ENCODE results near the gene CALN1. TPM values are rescaled to one million over a fixed set of nuclear protein-coding genes. Genes with fewer than 3 reads are reported as not detected.

The CALN1 gene
- total and polyA plus RNA-seq, 2 of the 8 experiments (the other 6 are each of a cell fraction or from before 2014, with no cell fraction given), result 6.4 to 15.2 TPM

DNA sequence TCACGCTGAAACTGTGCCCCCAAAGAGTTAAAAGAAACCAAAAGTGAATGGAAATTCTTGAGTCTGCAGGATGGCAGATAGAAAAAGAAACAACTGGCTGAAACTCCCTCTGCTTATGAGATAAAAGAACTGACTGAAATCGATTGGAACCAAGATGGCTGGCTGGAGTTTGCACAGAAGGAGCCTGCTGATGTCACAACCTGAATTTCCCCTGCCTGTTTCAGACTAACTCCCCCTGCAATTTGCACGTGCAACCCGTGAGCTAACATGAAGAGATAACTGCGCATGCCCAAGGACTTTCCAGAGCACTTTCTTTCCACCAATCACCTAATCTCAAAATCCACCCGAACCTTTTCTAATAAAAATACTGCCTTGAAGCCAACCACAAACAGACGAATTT is 435.5 kb downstream of the CALN1 start:
- H3K14ac ChIP-seq (ENCODE audit: insufficient read length), result no peak overlapping the region
- ChIA-PET POLR2A (ENCODE audit: partially characterized antibody) (interaction anchor here (0.8 kb wide), 1 partner anchor 95 kb away, joined by 3 read pairs; no protein-coding TSS in a partner anchor), CTCF (ENCODE audit: partially characterized antibody) (no interaction called here)
- no peak overlapping the region for H4K8ac ChIP-seq (ENCODE audit: extremely low read depth, insufficient read depth, low read length)
- no peak overlapping the region for H3K9ac ChIP-seq (replicated peaks in 1 of 4; ENCODE audit: extremely low read depth in 1 of 4, low read depth in 3 of 4, low read length in 3 of 4)
- H4K20me1 ChIP-seq (replicated peaks in 1 of 2; ENCODE audit: control insufficient read depth in 1 of 2, insufficient read depth in 2 of 2, low read length in 2 of 2), result no peaks in the 10 kb centered on the region
- H2BK15ac ChIP-seq (ENCODE audit: low read length), result no peak overlapping the region
- H2BK20ac ChIP-seq (ENCODE audit: low read length), result no peak overlapping the region
- WGBS, 2 experiments (ENCODE audit: extremely low coverage in 1 of 2, insufficient coverage in 1 of 2, insufficient read length in 1 of 2, insufficient replicate concordance in 2 of 2, low coverage in 1 of 2, low lambda C conversion rate in 2 of 2, missing lambda C conversion rate in 1 of 2), result 82 to 100% methylated on average over 1 to 7 of the region's 7 CpGs
- no peak overlapping the region for H2AK5ac ChIP-seq (ENCODE audit: low read depth, low read length)
- H3K79me2 ChIP-seq (ENCODE audit: control insufficient read depth in 1 of 2, insufficient read depth in 2 of 2, low read length in 2 of 2), result no peaks in the 10 kb centered on the region
- H2AFZ ChIP-seq (ENCODE audit: low read length), result no peak overlapping the region
- no peak overlapping the region for H4K91ac ChIP-seq (replicated peaks; ENCODE audit: insufficient read length, low read length)
- no peak overlapping the region for H2BK5ac ChIP-seq (ENCODE audit: low read depth, low read length)
- no peaks in the 10 kb centered on the region; the same call in 1 of the 2 replicates for H3K23me2 ChIP-seq (ENCODE audit: low read depth, low read length)
- no peaks in the 10 kb centered on the region for H3K27me3 ChIP-seq (replicated peaks in 1 of 4; ENCODE audit: control insufficient read depth in 3 of 4, extremely low read depth in 1 of 4, insufficient read depth in 3 of 4, low read length in 3 of 4)
- no peaks in the 10 kb centered on the region for H3K9me3 ChIP-seq (ENCODE audit: insufficient read depth in 2 of 2, low read depth in 1 of 2, low read length in 1 of 2)
- H3K4me1 ChIP-seq (replicated peaks in 1 of 4; ENCODE audit: control insufficient read depth in 3 of 4, insufficient read depth in 4 of 4, low read length in 3 of 4), result no peaks in the 10 kb centered on the region
- no peaks in the 10 kb centered on the region for H3K36me3 ChIP-seq (ENCODE audit: control insufficient read depth in 2 of 4, insufficient read depth in 4 of 4, low read length in 3 of 4)
- no peak for FAIRE-seq
- no peak overlapping the region for H4K5ac ChIP-seq (ENCODE audit: insufficient read length, low read depth, low read length)
- no peak overlapping the region for H2BK12ac ChIP-seq (ENCODE audit: low read depth, low read length)
- no peak for DNase-seq (ENCODE audit: low read depth in 1 of 2, low spot score in 2 of 2)
- no peak overlapping the region for H3K4me2 ChIP-seq (ENCODE audit: insufficient read depth in 1 of 2, low read depth in 2 of 2, low read length in 2 of 2)
- no peak overlapping the region for H3K18ac ChIP-seq (ENCODE audit: extremely low read depth, low read length)
- H3K4ac ChIP-seq (replicated peaks; ENCODE audit: insufficient read length, low read depth, low read length), result no peak overlapping the region
- no peaks in the 10 kb centered on the region for H3K79me1 ChIP-seq (ENCODE audit: low read depth, low read length)
- no peak overlapping the region for H3K27ac ChIP-seq (ENCODE audit: low read depth, low read length)
- H3K23ac ChIP-seq (ENCODE audit: insufficient read length), result no peak overlapping the region
- no peak overlapping the region for H3K4me3 ChIP-seq (ENCODE audit: extremely low read depth in 1 of 4, insufficient read depth in 2 of 4, low read depth in 3 of 4, low read length in 4 of 4)
- no peak overlapping the region for H2BK120ac ChIP-seq (replicated peaks; ENCODE audit: low read depth, low read length)
- H3K56ac ChIP-seq (replicated peaks; ENCODE audit: insufficient read length, low read depth, low read length), result no peak overlapping the region
- TF ChIP-seq CBX8 (IDR thresholded peaks at IDR 0.05; ENCODE audit: borderline replicate concordance, low read depth, low read length) (no peak), JUND (IDR thresholded peaks at IDR 0.05; ENCODE audit: low read length) (no peak), ZNF274 (IDR thresholded peaks at IDR 0.05; ENCODE audit: borderline replicate concordance, extremely low read depth, low read length) (no peak), CHD1 (IDR thresholded peaks at IDR 0.05; ENCODE audit: low read depth, low read length) (no peak), KDM4A (IDR thresholded peaks at IDR 0.05; ENCODE audit: low read depth, low read length, severe bottlenecking) (no peak), TAF7 (optimal IDR thresholded peaks at IDR 0.05; ENCODE audit: borderline replicate concordance, low read depth, low read length) (no peak), GTF2F1 (IDR thresholded peaks at IDR 0.05; ENCODE audit: borderline replicate concordance, low read depth, low read length) (no peak)
- TF ChIP-seq, protein P1, sequence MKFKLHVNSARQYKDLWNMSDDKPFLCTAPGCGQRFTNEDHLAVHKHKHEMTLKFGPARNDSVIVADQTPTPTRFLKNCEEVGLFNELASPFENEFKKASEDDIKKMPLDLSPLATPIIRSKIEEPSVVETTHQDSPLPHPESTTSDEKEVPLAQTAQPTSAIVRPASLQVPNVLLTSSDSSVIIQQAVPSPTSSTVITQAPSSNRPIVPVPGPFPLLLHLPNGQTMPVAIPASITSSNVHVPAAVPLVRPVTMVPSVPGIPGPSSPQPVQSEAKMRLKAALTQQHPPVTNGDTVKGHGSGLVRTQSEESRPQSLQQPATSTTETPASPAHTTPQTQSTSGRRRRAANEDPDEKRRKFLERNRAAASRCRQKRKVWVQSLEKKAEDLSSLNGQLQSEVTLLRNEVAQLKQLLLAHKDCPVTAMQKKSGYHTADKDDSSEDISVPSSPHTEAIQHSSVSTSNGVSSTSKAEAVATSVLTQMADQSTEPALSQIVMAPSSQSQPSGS (IDR thresholded peaks at IDR 0.05; ENCODE audit: low read length), result no peak
- TF ChIP-seq, protein P2, sequence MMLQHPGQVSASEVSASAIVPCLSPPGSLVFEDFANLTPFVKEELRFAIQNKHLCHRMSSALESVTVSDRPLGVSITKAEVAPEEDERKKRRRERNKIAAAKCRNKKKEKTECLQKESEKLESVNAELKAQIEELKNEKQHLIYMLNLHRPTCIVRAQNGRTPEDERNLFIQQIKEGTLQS (IDR thresholded peaks at IDR 0.05; ENCODE audit: insufficient read depth, low read depth, low read length), result no peak

Measured in H1 (cell line).